HS-5 (cell line): Measurements from ENCODE around the gene COL4A3.

Source experiments
- DNase-seq: peaks from one replicate; pipeline ENCODE4 v3.0.0-alpha.2; 2012; ENCODE audit warnings: low read depth

The COL4A3 gene

GRCh38 chr2:227341553-227341952 lies 177.1 kb downstream of the COL4A3 start:
- DNase-seq, result no peak

DNA sequence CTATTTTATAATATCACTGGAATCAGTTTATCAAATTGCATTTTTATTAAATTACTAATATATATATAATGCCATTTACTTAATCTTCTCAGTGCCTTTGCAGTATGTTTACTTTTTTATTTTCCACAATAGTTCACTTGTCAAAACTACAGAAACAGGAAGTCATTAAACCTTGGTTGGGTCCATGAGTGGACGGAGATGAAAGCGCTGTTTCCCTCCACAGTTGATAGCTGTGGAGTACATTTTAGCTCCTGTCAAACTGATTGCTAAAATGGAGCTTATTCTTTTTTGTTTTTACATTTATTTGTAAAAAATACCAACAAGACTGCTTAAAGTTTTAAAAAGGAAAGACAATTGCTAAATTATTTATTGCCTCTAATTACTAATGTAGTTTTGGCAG lies 179.8 kb downstream of the COL4A3 start:
- DNase-seq, result no peak

- DNase-seq, result no peak
Observed at GRCh38 chr2:227347117-227347516, 182.7 kb downstream of the COL4A3 start.

DNA sequence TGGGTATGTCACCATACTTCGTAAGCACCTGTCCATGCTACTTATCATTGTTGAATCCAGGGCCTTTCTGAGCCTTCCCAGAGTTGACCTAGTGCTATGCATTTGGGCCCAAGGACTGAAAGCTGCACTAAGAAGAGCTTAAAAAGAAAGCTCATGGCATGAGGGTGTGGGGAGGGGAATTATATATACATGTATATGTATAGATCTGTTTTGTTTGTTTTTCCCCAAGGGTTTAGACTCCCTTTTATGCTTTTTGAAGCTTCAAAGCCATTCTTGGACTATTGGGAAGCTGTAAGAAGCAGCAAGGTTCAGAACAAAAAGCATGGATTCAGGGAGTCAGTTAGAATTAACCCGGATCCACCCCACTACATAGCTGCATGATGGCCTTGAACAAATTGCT lies 183.9 kb downstream of the COL4A3 start:
- no peak for DNase-seq

GRCh38 chr2:227349989-227350612 lies 185.7 kb downstream of the COL4A3 start:
- no peak for DNase-seq

DNA sequence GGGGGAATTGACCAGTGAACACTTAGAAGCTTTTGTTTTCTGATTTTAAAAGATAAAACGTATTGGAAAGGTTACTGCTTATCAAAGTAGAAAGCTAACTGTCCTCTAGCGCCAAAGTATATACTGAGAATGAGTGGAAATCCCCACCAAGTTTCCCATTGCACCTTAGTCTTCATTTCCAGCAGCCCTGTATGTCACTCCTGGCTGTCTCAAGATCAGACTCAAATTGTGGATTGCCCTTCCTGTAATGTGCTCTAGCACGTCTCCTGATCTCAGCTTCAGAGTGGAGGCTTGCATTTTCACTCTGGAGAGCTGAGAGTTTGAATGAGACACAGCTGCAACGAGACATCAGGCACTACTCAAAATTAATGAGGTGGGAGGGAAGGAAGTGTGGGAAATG lies 187.2 kb downstream of the COL4A3 start:
- DNase-seq, result no peak

GRCh38 chr2:227360351-227360750 lies 195.9 kb downstream of the COL4A3 start:
- no peak for DNase-seq

- no peak for DNase-seq
Observed at GRCh38 chr2:227363756-227364155, 199.3 kb downstream of the COL4A3 start.
